GM18951 (cell line): ENCODE results near the gene CAD.

ENCODE experiments used
- POLR2A ChIP-seq: IDR thresholded peaks from 4 replicates; pipeline ENCODE4 v1.6.1; 2011; ENCODE audit warnings: mild to moderate bottlenecking; ENCODE audit not compliant: insufficient read length, insufficient read depth; ENCODE audit errors: extremely low read depth
- in situ Hi-C: fragments of 300-500 bp; cut with MboI; formaldehyde crosslinking; loops from one replicate; pipeline ENCODE4 v1.12.0; 2022; ENCODE audit warnings: low sequenced_read_pairs, mixed read lengths, inconsistent platforms; ENCODE audit not compliant: unreplicated experiment

Gene CAD

GRCh38 chr2:27247893-27248292, 30.7 kb downstream of the CAD start:
- in situ Hi-C loops, result no loop called here
- no peak for TF ChIP-seq POLR2A

GRCh38 chr2:27249159-27249890, 32.2 kb downstream of the CAD start:
- in situ Hi-C loops, result no loop called here
- TF ChIP-seq POLR2A, result no peak

GRCh38 chr2:27249891-27250651, 32.9 kb downstream of the CAD start:
- TF ChIP-seq POLR2A, result no peak
- in situ Hi-C loops, result no loop called here

GRCh38 chr2:27250652-27251379, 33.6 kb downstream of the CAD start:
- in situ Hi-C loops, result no loop called here
- no peak for TF ChIP-seq POLR2A

GRCh38 chr2:27251766-27252165, 34.6 kb downstream of the CAD start:
- in situ Hi-C loops, result no loop called here
- no peak for TF ChIP-seq POLR2A

- no peak for TF ChIP-seq POLR2A
- in situ Hi-C loops, result no loop called here
These were observed 38.0 kb downstream of the CAD start for GRCh38 chr2:27255187-27255586.

GRCh38 chr2:27255660-27256059, 38.5 kb downstream of the CAD start:
- in situ Hi-C loops, result no loop called here
- TF ChIP-seq POLR2A, result no peak

- in situ Hi-C loops, result no loop called here
- TF ChIP-seq POLR2A, result no peak
These were observed 39.8 kb downstream of the CAD start for GRCh38 chr2:27256855-27257454.

- in situ Hi-C loops, result no loop called here
- no peak for TF ChIP-seq POLR2A
These were observed 40.9 kb downstream of the CAD start for GRCh38 chr2:27258051-27258450.

GRCh38 chr2:27261241-27261925, 44.2 kb downstream of the CAD start:
- no peak for TF ChIP-seq POLR2A
- in situ Hi-C loops, result no loop called here

GRCh38 chr2:27261926-27262298, 44.7 kb downstream of the CAD start:
- no peak for TF ChIP-seq POLR2A
- in situ Hi-C loops, result no loop called here

GRCh38 chr2:27262379-27263286, 45.5 kb downstream of the CAD start, which contains the start of gene SLC30A3:
Gene SLC30A3 (minus strand): TSS chr2:27263047. CDS start chr2:27262906, 141 bp downstream.
- in situ Hi-C loops, result no loop called here
- TF ChIP-seq POLR2A, result no peak
